Measurements from ENCODE around the gene CAP2.
A peak's percentile ranks its signal among the peaks of the same experiment; 100 is the strongest.

The CAP2 gene, protein sequence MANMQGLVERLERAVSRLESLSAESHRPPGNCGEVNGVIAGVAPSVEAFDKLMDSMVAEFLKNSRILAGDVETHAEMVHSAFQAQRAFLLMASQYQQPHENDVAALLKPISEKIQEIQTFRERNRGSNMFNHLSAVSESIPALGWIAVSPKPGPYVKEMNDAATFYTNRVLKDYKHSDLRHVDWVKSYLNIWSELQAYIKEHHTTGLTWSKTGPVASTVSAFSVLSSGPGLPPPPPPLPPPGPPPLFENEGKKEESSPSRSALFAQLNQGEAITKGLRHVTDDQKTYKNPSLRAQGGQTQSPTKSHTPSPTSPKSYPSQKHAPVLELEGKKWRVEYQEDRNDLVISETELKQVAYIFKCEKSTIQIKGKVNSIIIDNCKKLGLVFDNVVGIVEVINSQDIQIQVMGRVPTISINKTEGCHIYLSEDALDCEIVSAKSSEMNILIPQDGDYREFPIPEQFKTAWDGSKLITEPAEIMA

DNA sequence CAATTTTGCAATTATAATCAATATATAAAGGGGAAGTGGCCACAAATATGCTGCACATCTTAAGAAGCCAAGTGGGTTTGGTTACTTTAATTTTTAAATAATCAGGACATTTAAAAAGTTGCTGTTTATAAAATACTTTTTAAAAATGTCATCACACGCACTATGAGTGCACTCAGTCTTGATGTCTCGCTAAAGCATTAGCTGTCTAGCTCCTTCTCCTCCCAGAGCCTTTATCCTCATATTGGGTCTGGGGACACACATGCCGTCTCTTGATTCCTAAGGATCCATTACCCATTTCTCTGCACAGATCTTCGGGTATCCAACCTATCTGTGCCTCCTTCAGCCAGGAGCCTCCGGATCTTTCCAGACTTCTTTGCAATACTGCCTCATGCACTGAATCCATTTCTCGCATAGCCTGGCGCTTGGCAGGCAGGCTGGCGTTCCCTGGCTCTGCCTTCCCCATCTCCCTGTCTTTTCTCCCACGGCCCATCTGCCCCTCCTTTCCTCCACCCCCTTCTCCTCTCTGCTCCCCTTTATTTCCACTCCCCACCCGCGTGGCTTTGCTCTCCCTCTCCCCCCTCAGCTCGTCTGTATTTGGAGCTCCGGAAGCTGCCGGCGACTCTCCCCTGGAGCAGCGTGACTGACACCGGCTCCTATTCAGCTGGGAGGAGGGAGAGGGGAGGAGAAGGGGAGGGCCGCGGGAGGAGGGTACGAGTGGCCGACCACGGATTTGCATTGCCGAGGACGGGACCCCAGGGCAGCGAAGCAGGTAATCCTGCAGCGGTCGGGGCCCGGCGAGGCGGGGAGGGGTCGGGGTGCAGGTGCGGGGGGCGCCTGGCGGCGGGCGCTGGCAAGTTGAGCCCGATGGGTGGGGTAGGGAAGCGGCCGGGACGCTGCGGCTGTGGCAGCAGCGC lies at the start of gene CAP2:
Gene CAP2, plus strand, starts transcription at position 618 of the 914 bp plus-strand sequence. CDS start 27,961 bp downstream, outside the sequence.
- TF ChIP-seq, protein P1, sequence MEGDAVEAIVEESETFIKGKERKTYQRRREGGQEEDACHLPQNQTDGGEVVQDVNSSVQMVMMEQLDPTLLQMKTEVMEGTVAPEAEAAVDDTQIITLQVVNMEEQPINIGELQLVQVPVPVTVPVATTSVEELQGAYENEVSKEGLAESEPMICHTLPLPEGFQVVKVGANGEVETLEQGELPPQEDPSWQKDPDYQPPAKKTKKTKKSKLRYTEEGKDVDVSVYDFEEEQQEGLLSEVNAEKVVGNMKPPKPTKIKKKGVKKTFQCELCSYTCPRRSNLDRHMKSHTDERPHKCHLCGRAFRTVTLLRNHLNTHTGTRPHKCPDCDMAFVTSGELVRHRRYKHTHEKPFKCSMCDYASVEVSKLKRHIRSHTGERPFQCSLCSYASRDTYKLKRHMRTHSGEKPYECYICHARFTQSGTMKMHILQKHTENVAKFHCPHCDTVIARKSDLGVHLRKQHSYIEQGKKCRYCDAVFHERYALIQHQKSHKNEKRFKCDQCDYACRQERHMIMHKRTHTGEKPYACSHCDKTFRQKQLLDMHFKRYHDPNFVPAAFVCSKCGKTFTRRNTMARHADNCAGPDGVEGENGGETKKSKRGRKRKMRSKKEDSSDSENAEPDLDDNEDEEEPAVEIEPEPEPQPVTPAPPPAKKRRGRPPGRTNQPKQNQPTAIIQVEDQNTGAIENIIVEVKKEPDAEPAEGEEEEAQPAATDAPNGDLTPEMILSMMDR (IDR thresholded peaks at IDR 0.05; ENCODE audit: low read length, missing control alignments) = no peak
- peak within 1 kb of the TSS; percentile 63 for H3K4me3 ChIP-seq (replicated peaks; ENCODE audit: low read depth, low read length)
- DNase-seq (ENCODE audit: low read depth) = peak; percentile 49

DNA sequence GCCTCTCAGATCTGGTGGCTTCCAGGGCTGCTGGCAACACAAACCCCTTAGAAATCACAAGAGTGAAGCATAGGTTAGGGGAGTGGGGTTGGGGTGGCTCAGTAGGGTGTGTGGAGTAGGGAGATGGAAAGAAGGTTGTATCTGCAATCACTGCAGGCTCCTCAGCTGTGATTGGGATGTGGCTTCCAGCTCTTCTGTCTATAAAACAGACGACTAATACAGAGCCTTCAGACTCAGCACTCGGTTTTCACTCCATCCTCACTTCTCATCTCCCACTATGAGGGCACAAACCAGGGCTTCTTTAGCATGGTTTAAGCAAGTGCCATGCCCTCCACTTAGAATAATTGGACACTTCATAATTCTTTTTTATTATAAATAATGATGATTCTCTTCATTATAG lies 46.4 kb upstream of the CAP2 start:
- H3K4me3 ChIP-seq (replicated peaks; ENCODE audit: low read depth, low read length) = no peak overlapping the region
- no peak for DNase-seq (ENCODE audit: low read depth)
- TF ChIP-seq, protein P1 (IDR thresholded peaks at IDR 0.05; ENCODE audit: low read length, missing control alignments) = no peak

DNA sequence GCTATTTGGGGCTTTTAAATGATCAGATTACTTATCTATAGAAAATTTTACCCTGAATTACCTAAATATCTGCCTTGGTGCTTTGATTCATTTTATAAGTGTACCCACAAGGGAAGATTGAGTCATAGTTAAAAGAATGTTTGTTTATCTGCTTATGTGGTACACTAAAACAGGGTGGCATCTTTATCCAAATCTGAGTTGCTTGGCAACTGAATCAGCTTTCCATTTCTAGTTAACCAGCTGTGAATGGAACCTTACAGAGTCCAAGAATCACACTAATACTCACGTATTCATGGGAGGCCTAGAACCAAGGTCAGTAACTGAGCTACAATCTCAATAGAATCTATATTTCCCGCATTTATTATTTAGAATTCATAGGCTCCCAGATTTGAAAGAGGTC lies 44.0 kb upstream of the CAP2 start:
- TF ChIP-seq, protein P1 (IDR thresholded peaks at IDR 0.05; ENCODE audit: low read length, missing control alignments) = no peak
- DNase-seq (ENCODE audit: low read depth) = peak; percentile 6

DNA sequence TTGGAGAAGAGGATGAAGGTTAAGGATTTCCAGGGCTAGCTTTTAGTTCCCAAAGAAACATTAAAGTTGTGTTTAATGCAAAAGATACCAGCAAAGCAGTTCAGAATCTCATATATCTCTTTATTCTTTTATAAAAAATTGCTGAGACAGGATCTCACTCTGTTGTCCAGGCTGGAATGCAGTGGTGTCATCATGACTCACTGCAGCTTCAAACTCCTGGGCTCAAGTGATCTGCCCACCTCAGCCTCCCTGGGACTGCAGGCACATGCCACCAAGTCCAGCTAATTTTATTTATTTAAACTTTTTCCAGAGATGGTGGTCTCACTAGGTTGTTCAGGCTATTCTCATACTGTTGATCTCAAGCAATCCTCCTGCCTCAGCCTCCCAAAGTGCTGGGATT lies 41.1 kb upstream of the CAP2 start:
- DNase-seq (ENCODE audit: low read depth) = no peak
- TF ChIP-seq, protein P1 (IDR thresholded peaks at IDR 0.05; ENCODE audit: low read length, missing control alignments) = no peak
- no peak overlapping the region for H3K4me3 ChIP-seq (replicated peaks; ENCODE audit: low read depth, low read length)

More for the DNA sequence above, 44.0 kb upstream of the CAP2 start:
- H3K4me3 ChIP-seq (replicated peaks; ENCODE audit: low read depth, low read length) = no peak overlapping the region

DNA sequence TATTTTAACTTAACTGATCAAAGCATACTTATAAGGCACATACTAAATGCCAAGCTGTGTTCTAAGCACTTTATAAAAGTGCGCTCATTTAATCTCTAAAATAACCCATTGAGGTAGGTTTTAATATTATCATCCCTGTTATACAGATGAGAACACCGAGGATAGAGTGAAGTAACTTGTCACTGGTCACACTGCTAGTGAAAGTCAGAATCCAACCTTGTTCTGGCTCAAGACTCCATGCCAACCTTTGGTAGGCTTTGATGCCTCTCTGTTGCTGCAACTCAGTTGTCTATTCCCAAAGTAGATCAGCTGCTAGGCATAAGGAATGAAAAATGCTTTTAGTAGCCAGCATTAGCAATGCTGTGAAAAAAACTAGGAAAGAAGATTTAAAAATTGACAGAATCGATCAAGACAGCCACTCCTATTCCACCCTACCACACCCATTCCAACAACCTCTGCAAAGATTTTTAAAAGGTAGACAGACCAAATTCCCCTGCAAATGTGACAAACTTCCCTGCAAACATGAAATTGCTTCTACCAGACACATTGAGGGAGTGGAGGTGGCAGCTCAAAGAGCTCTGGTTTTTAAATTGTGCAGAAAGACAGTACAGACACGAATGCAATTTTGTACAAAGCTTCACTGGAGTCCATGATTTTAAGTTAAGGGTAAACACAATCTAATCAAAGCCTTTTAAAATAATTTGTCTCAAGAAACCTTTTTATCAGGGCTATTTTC lies 39.8 kb upstream of the CAP2 start:
- no peak overlapping the region for H3K4me3 ChIP-seq (replicated peaks; ENCODE audit: low read depth, low read length)
- DNase-seq (ENCODE audit: low read depth) = no peak
- TF ChIP-seq, protein P1 (IDR thresholded peaks at IDR 0.05; ENCODE audit: low read length, missing control alignments) = no peak

DNA sequence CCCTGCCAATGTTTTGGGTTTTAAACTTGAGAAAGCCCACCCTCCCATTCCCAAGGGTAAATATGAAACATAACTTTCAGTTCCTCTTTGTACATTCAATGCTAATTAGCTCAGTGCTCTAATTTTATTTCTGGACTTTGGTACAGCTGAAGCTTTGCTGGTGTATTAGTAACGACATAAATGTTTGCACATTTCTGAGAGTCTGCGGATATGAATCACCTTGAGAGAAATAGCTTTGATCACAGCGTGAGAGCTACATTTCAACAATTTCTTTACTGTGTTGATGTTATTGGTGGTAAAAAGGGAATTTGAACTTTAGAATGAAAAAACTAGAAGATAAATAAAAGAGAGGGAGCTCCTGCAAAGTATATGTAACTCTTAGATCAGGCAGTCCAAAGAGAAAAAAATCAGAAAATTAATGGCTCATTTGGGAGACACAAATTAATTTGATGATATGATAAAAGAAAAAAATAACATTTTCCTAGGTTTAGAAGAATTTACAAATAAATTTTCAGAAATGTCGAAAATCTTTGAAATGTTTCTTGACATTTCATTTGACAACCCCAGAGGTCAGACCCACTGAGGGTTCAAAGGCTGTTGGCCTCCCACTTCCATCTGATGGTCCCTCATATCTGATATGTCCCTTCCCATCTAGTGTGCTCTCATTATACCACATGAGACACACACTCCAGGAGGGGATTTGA lies 38.5 kb upstream of the CAP2 start:
- TF ChIP-seq, protein P1 (IDR thresholded peaks at IDR 0.05; ENCODE audit: low read length, missing control alignments) = no peak
- H3K4me3 ChIP-seq (replicated peaks; ENCODE audit: low read depth, low read length) = no peak overlapping the region
- DNase-seq (ENCODE audit: low read depth) = peak; percentile 7
